ENCODE measurements around the gene PDCL2.

DNA sequence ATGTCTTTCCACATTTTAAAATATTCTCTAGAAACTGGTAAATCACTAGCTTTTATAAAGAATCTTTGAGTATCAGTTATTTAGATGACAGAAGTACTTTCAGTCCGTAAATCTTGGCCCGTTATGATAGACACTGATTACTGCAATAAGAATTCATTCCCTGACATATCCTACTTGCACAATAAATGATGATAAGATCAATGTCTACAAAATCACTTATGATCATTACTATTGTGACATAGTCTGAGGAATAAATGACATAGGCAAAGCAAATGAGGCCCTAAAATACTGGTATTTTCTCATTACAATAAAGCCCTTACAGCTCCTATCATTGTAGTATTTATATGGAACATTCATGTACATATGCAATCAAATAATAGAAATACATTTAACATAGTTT, 6.6 kb upstream of the PDCL2 start:
- TF ChIP-seq CTCF (IDR thresholded peaks at IDR 0.05; ENCODE audit: insufficient read depth, low read length, poor library complexity, severe bottlenecking) (no peak), EZH2phosphoT487 (conservative IDR thresholded peaks at IDR 0.05; ENCODE audit: low read length) (no peak)

All from SU-DHL-6 (cell line).